Hepatocyte (in vitro differentiated cells): Measurements from ENCODE around the gene BCL2. TPM values are rescaled to one million over a fixed set of nuclear protein-coding genes. Genes with fewer than 3 reads are reported as not detected.
"Not testable (repeated sequence)": the region's sequence is repeated elsewhere in the genome, so short reads cannot be mapped to it uniquely, and the experiment has no call there.

Source experiments
- DNase-seq: peaks from one replicate; pipeline ENCODE4 v3.0.0-alpha.2; 2016; ENCODE audit warnings: low spot score
- H2AFZ ChIP-seq: fragments of 200-600 bp; sonication (generic); 2 replicates; pipeline ENCODE4 v1.6.0; 2016; ENCODE audit warnings: antibody characterized with exemption, mild to moderate bottlenecking
- H3K27ac ChIP-seq: fragments of 200-600 bp; sonication (generic); 2 replicates; pipeline ENCODE4 v1.5.1; 2016; ENCODE audit warnings: mild to moderate bottlenecking
- H3K27me3 ChIP-seq: fragments of 200-600 bp; sonication (generic); 2 replicates; pipeline ENCODE4 v1.6.1; 2016
- H3K36me3 ChIP-seq: fragments of 200-600 bp; sonication (generic); replicated peaks from 2 replicates; pipeline ENCODE4 v1.5.1; 2016; ENCODE audit warnings: low read depth; ENCODE audit not compliant: insufficient read depth
- H3K4me1 ChIP-seq: fragments of 200-600 bp; sonication (generic); 2 replicates; pipeline ENCODE4 v1.5.1; 2016; ENCODE audit warnings: mild to moderate bottlenecking, moderate library complexity; ENCODE audit not compliant: insufficient read depth
- H3K4me2 ChIP-seq: fragments of 200-600 bp; sonication (generic); 2 replicates; pipeline ENCODE4 v1.6.0; 2016
- H3K4me3 ChIP-seq: fragments of 200-600 bp; sonication (generic); 2 replicates; pipeline ENCODE4 v1.5.1; 2016; ENCODE audit warnings: mild to moderate bottlenecking
- H3K79me2 ChIP-seq: fragments of 200-600 bp; sonication (generic); 2 replicates; pipeline ENCODE4 v1.6.0; 2017; ENCODE audit warnings: mild to moderate bottlenecking
- H3K9me2 ChIP-seq: fragments of 200-600 bp; sonication (generic); replicated peaks from 2 replicates; pipeline ENCODE4 v1.6.0; 2017; ENCODE audit warnings: mild to moderate bottlenecking; ENCODE audit not compliant: insufficient read depth
- H3K9me3 ChIP-seq: fragments of 200-600 bp; sonication (generic); 2 replicates; pipeline ENCODE4 v1.5.1; 2016; ENCODE audit warnings: low read depth, mild to moderate bottlenecking
- H4K20me1 ChIP-seq: fragments of 200-600 bp; sonication (generic); 2 replicates; pipeline ENCODE4 v1.6.0; 2016; ENCODE audit warnings: mild to moderate bottlenecking; ENCODE audit not compliant: insufficient read depth, poor library complexity, severe bottlenecking
- EZH2 ChIP-seq: fragments of 200-600 bp; sonication (generic); IDR thresholded peaks from 2 replicates; pipeline ENCODE4 v1.6.1; 2016; ENCODE audit warnings: antibody characterized with exemption, mild to moderate bottlenecking, borderline replicate concordance
- EZH2phosphoT487 ChIP-seq: fragments of 200-600 bp; sonication (generic); IDR thresholded peaks from one replicate; pipeline ENCODE4 v1.6.1; 2018; ENCODE audit warnings: antibody characterized with exemption, mild to moderate bottlenecking, low read depth, moderate library complexity; ENCODE audit not compliant: unreplicated experiment, severe bottlenecking
- WGBS: methylation state at CpG from one replicate; pipeline ENCODE4 v1.1.6; 2016; ENCODE audit warnings: low lambda C conversion rate; ENCODE audit errors: missing lambda C conversion rate; 5-methylcytosine and 5-hydroxymethylcytosine counted together
- polyA plus RNA-seq: library from polyadenylated mRNA; unstranded; fragments of >200 nt; fragmentation: Nextera tagmentation; extraction: Ambion mirVana; gene quantifications from 2 replicates; pipeline ENCODE4 v1.2.1, GENCODE V29; 2016
- total RNA-seq: library from RNA; depleted of rRNA; stranded (reverse); fragments of >200 nt; gene quantifications from 2 replicates; pipeline ENCODE4 v1.2.3, GENCODE V29; 2014
- TF ChIP-seq, protein P1 (sequence below): fragments of 200-600 bp; sonication (generic); IDR thresholded peaks from 2 replicates; pipeline ENCODE4 v1.5.1; 2016; ENCODE audit warnings: antibody characterized with exemption, mild to moderate bottlenecking; ENCODE audit not compliant: poor library complexity

The BCL2 gene
- total and polyA plus RNA-seq, 2 experiments from 2014 or later = 1.0 to 11.4 TPM

DNA sequence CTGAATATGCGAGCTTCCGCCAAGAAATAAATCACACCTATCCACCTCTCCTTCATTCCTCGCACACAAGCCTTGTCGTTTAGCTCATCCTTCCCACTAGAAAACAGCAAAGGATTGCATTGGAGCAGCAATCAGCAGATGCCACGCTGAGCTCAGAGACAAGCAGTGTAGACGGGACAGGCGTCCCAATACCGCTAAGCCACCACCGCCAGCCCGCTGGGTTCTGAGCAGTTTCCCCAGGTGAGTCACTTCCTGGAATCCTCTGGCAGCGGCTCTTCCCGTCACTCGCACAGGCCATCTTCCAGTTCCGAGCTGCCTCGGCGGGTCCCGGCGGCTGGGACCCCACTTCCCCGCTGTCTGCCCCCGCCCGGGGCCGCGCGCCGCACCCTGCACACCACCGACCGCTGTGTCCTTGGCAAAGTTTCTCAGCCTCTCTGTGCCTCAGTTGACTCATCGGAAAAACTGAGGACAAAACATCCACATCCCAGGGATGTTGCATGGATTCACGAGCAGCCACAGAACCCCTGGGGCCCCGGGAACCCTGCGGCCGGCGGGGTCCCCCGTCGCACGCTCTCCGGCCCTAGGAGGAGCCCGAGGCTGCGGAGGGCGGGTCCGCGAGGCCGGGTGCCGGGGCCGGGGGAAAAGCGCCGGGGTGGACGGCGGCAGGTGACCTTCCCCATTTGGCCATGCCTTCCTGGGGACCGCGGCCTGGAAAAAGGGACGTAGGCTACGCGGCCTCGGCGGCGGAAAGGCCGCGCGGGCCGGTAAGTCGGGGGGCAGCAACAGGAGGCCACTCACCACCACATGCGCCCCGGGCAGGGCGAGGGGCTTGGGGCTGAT lies 46.9 kb upstream of the BCL2 start:
- Histone ChIP-seq H3K27ac (peak overlapping the region; percentile 99), H3K4me2 (peak overlapping the region; percentile 92), H3K9me2 (no peaks in the 10 kb centered on the region), H3K9me3 (no peaks in the 10 kb centered on the region), H2AFZ (peak overlapping the region; percentile 85), H3K79me2 (peaks cover 39% of the 10 kb centered on the region), H3K4me3 (peak overlapping the region; percentile 86), H3K27me3 (no peaks in the 10 kb centered on the region), H3K36me3 (no peaks in the 10 kb centered on the region), H3K4me1 (peaks cover 7% of the 10 kb centered on the region), H4K20me1 (peaks cover 10% of the 10 kb centered on the region)
- WGBS = under 1% methylated on average over 64 of the region's 65 CpGs
- TF ChIP-seq, protein P1, sequence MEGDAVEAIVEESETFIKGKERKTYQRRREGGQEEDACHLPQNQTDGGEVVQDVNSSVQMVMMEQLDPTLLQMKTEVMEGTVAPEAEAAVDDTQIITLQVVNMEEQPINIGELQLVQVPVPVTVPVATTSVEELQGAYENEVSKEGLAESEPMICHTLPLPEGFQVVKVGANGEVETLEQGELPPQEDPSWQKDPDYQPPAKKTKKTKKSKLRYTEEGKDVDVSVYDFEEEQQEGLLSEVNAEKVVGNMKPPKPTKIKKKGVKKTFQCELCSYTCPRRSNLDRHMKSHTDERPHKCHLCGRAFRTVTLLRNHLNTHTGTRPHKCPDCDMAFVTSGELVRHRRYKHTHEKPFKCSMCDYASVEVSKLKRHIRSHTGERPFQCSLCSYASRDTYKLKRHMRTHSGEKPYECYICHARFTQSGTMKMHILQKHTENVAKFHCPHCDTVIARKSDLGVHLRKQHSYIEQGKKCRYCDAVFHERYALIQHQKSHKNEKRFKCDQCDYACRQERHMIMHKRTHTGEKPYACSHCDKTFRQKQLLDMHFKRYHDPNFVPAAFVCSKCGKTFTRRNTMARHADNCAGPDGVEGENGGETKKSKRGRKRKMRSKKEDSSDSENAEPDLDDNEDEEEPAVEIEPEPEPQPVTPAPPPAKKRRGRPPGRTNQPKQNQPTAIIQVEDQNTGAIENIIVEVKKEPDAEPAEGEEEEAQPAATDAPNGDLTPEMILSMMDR = no peak
- TF ChIP-seq EZH2 (no peak), EZH2phosphoT487 (no peak)
- DNase-seq = peak; percentile 83

DNA sequence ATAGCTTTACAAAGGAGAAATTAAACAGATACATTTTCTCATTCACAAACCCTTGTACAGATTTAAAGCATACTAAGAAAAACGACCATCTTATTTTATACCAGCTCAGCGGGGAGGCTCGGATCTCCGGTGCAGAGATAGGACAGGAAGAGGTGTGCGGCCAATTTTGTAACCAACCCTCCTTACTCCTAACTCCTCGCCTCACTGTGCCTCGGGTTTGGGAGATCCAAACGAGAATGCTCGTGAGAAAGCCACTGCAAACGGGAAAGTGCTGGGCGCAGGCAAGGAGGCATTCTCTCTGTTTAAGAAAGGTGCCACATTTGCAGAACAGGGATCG lies 46.3 kb upstream of the BCL2 start:
- H2AFZ ChIP-seq = peak overlapping the region; percentile 85
- TF ChIP-seq EZH2phosphoT487 = no peak
- TF ChIP-seq, protein P1 = no peak
- no peak for TF ChIP-seq EZH2
- WGBS = 2% methylated on average over 12 of the region's 12 CpGs
- peaks cover 39% of the 10 kb centered on the region for H3K79me2 ChIP-seq
- no peaks in the 10 kb centered on the region for H3K36me3 ChIP-seq
- H3K4me3 ChIP-seq = peak overlapping the region; percentile 86
- DNase-seq = peak; percentile 10
- no peaks in the 10 kb centered on the region for H3K9me2 ChIP-seq
- H3K9me3 ChIP-seq = no peaks in the 10 kb centered on the region
- H3K4me1 ChIP-seq = peaks cover 7% of the 10 kb centered on the region
- H3K27me3 ChIP-seq = no peaks in the 10 kb centered on the region
- peak overlapping the region; percentile 99 for H3K27ac ChIP-seq
- peaks cover 10% of the 10 kb centered on the region for H4K20me1 ChIP-seq
- peak overlapping the region; percentile 92 for H3K4me2 ChIP-seq

DNA sequence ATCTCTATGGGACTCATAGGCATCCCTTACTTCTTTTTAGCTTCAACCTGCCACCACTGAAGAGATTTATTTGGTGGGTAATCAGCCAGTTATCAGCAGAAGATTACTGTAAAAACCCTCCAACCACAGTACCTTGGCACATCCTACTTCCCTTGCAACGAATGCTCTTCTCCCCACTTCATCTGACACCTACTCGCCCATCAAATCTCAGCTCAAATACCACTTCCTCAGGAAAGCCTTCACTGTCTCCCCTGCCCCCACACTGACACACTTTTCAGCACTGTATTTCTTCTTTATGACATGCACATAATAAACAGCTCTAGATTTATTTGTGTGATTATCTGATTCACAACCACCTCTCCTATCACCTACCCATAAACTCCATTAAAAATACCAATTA lies 44.4 kb upstream of the BCL2 start:
- no peak overlapping the region for H3K4me2 ChIP-seq
- no peaks in the 10 kb centered on the region for H3K27me3 ChIP-seq
- no peaks in the 10 kb centered on the region for H3K9me3 ChIP-seq
- H3K4me3 ChIP-seq = no peak overlapping the region
- DNase-seq = no peak
- H2AFZ ChIP-seq = no peak overlapping the region
- peaks cover 7% of the 10 kb centered on the region for H3K4me1 ChIP-seq
- peaks cover 43% of the 10 kb centered on the region for H3K79me2 ChIP-seq
- H4K20me1 ChIP-seq = peaks cover 10% of the 10 kb centered on the region
- TF ChIP-seq EZH2phosphoT487 = no peak
- no peak for TF ChIP-seq EZH2
- TF ChIP-seq, protein P1 = no peak
- no peaks in the 10 kb centered on the region for H3K9me2 ChIP-seq
- no peaks in the 10 kb centered on the region for H3K36me3 ChIP-seq
- WGBS = 83% methylated on average over 2 of the region's 2 CpGs
- H3K27ac ChIP-seq = no peak overlapping the region

DNA sequence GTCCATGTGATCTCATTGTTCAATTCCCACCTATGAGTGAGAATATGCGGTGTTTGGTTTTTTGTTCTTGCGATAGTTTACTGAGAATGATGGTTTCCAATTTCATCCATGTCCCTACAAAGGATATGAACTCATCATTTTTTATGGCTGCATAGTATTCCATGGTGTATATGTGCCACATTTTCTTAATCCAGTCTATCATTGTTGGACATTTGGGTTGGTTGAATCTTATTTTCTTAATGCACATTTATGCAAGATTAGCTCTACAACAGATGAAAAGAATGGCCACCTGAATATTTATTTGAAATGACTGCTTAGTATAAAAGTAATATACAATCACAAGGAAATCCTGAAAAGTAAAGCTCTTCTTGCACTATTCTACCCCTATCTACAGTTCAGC lies 43.9 kb upstream of the BCL2 start:
- not testable (repeated sequence) for H4K20me1 ChIP-seq, H3K4me1 ChIP-seq, H3K9me3 ChIP-seq, H3K27me3 ChIP-seq, DNase-seq, H2AFZ ChIP-seq, H3K4me2 ChIP-seq, H3K27ac ChIP-seq, H3K4me3 ChIP-seq, H3K36me3 ChIP-seq, H3K9me2 ChIP-seq
- H3K79me2 ChIP-seq = peaks cover 43% of the 10 kb centered on the region
- no CpG with 5 or more reads among the region's 2 CpGs for WGBS
